ENCODE data around the gene TYW3.
"Not testable (repeated sequence)": the region's sequence is repeated elsewhere in the genome, so short reads cannot be mapped to it uniquely, and the experiment has no call there.

The TYW3 gene

DNA sequence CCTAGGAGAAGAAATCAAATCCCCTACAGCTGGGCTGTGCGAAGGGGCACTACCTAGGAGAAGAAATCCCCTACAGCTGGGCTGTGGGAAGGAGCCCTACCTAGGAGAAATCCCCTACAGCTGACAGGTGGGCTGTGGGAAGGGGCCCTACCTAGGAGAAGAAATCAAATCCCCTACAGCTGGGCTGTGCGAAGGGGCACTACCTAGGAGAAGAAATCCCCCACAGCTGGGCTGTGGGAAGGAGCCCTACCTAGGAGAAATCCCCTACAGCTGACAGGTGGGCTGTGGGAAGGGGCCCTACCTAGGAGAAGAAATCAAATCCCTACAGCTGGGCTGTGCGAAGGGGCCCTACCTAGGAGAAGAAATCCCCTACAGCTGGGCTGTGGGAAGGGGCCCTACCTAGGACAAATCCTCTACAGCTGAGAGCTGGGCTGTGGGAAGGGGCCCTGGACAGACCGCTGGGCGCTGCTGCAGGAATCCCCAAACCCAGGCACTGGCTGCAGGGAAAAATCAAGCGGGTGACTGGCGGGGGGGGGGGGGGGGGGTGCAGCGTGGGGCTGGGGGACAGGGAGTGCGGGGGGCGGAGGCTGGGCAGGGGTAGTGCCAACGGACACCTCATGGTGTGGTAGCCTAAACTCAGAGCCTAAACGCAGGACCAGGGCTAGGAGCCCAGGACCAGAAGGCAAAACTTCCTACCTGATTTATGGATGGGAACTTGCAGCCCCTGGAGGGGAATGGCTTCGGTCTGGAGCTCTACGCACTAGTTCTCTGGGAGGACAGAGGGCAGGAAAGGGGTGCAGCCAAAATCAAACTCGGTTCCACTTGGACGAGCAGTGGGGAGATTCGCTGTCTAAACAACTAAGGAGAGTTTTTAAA, 643 bp upstream of the TYW3 start:
- DNase-seq: not testable (repeated sequence)

DNA sequence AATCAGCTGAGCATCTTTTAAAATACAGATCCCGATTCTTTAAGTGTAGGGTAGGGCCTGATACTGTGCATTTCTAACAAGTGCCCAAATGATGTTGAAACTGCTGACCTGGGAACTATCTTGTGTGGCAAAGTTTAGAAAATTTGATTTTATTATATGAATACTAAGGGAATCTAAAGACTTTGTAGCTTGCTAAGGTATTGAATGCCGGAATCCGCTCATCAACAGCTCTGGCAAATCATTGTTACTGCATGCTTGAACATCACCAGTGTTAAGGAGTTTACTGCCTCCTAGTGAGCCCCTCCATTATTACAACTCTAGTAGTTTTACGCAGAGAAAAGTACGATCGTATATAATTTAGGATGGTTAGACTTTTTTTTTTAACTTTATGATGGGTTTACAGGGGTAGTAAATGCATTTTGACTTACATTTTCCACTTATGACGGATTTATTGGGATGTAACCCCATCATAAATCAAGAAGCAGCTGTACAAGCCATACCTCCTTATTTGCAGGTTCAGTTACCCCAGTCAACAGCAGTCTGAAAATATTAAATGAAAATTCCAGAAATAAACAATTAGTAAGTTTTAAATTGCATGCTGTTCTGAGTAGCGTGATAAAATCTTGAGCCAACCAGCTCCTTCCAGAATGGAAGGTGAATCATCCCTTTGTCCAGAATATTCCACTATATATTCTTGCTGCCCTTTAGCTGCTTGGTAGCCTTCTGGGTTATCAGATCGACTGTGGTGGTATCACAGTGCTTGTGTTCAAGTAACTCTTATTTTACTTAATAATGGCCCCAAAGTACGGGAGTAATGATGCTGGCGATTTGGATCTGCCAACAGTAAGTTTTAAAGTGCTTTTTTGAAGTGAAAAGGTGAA, 892 bp downstream of the TYW3 start:
- DNase-seq: peak; percentile 62

DNA sequence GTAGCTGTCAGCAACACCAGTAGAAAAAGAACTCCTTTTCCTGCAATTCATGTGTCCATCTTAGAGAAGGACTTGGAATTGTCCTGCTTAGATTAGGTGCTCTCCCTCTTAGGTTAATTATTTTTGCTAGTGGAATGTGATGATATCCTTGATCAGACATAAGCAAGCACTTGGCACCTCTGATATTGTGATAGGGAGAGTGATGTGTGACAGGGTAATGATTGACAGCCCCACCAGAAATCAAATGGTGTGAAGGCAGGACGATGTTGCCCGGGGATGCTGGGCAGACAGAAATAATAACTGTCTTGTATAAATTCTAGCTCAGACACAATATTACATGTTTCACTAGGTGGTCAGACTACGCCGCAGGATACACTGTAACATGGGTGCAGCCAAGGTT, 4.4 kb downstream of the TYW3 start:
- no peak for DNase-seq

DNA sequence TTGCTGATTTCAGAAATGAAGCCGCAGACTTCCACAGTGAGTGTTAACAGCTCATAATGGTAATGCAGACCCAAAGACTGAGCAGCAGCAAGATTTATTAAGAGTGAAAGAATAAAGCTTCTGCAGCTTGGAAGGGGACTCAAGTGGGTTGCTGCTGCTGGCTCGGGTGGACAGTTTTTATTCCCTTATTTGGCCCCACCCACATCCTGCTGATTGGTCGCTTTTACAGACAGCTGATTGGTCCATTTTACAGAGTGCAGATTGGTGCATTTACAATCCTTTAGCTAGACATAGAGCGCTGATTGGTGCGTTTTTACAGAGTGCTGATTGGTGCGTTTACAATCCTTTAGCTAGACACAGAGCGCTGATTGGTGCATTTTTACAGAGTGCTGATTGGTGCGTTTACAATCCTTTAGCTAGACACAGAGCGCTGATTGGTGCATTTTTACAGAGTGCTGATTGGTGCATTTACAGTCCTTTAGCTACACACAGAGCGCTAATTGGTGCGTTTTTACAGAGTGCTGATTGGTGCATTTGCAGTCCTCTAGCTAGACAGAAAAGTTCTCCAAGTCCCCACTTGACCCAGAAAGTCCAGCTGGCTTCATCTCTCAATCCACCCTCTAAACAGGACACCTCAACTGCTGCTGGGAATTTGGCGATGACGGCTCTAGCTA, 7.5 kb downstream of the TYW3 start:
- not testable (repeated sequence) for DNase-seq

DNA sequence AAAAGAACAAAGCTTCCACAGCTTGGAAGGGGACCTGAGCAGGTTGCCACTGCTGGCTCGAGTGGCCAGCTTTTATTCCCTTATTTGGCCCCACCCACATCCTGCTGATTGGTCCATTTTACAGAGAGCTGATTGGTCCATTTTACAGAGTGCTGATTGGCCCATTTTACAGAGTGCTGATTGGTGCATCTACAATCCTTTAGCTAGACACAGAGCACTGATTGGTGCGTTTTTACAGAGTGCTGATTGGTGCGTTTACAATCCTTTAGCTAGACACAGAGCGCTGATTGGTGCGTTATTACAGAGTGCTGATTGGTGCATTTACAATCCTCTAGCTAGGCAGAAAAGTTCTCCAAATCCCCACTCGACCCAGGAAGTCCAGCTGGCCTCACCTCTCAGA, 12.3 kb downstream of the TYW3 start:
- DNase-seq: not testable (repeated sequence)

DNA sequence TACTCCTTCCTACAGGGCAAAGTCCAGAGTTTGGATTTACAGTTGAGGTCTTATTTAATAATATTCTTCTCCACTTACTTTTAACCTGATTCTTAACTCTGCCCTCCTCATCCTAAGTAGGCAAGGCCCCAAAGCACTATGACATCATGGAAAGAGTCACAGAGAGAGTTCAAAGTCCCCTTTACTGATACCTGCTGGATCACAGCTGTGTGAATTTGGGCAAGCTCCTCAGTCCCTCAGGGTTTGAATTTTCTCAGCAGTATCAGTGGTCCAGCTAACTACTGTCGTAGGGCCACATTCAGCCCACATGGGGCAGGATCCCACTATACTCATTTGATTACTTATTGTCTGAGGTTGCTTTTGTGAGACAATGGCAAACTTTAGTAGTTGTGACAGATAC, 16.0 kb downstream of the TYW3 start:
- no peak for DNase-seq

DNA sequence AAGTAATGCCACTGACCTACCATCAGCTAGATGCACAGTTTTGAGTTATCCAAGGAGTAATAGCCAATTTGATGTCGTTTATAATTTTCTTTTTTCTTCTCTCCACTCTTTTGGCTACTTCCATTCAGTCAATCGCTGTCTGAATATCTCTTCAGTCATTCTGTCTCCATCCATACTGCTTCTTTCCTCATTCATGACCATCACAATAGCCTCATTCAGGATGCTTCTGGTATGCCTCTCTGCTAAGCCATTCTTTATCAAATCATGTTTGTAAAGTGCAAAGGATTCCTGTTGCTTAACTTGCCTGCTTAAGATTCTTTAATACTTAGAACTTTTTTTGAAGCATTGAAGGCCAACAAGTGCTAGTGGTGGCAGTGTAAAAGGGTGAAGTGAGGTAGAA, 20.2 kb downstream of the TYW3 start:
- no peak for DNase-seq

DNA sequence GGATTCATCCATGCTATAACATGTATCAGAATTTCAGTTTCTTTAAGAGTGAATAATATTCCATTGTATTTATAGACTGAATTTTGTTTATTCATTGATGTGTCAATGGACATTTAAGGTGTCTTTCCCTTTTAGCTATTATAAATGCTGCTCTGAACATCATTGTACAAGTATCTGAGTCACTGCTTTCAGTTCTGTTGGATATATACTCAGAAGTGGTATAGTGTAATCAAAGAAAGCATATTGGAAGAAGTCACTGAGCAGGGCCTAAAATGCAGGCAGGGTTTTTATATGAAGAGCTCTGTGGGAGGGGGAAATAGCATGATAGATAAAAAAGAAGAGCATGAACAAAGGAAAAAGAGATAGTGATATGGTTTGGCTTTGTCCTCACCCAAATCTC, 22.5 kb downstream of the TYW3 start:
- DNase-seq: no peak

DNA sequence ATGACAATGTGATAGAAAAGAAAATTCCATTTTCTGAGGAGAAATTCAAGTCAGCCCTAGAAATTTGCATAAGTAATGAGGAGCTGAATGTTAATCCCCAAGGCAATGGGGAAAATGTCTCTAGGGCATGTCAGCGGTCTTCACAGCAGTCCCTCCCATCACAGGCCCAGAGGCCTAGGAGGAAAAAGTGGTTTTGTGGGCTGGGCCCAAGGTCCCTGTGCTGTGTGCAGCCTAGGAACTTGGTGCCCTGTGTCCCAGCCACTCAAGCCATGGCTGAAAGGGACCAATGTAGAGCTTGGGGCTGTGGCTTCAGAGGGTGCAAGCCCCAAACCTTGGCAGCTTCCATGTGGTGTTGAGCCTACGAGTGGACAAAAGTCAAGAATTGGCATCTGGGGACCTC, 23.7 kb downstream of the TYW3 start:
- not testable (repeated sequence) for DNase-seq

DNA sequence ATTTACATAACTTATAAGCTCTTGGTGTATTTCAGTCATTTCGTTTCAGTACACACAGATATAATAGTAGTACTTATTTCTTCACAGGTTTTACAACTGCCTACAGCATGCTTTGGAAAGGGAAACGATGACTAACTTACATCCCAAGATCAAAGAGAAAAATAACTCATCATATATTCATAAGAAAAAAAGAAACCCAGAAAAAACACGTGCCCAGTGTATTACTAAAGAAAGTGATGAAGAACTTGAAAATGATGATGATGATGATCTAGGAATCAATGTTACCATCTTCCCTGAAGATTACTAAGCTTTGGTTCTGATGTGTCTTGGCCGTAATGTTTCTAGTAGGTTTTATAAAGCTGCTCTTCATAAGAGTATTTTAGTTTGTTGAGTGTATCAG, 30.9 kb downstream of the TYW3 start:
- DNase-seq: no peak

DNA sequence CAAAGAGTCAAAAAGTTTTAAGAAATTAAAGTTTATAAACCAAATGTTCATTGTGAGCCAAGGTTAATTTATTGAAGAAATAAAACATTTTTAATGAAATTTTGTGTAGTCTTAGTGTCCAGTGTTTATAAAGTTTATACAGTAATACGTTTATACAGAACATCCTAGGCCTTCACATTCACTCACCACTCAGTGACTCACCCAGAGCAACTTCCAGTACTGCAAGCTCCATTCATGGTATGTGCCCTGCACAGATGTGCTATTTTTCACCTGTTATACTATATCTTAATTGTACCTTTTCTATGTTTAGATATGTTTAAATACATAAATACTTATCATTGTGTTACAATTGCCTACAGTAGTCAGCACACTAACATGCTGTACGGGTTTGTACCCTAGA, 33.6 kb downstream of the TYW3 start:
- no peak for DNase-seq

DNA sequence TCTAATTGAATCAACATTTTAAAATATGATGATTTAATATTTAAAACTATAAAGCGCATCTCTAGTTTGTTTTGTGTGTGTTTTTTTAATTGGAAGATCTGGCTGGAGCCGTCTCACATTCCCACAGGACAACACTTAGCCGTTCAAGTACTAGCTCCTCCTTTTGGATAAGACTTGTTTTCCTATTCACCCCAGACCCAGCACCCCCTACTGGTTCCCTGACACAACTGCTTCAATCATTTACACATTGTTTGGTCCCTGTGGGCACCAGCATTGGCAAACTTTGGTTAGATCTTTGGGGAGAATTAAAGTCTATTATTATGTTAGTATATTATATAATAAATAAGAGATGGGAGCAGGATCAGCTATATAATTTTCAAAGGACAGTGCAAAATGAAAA, 34.5 kb downstream of the TYW3 start:
- peak; percentile 30 for DNase-seq

DNA sequence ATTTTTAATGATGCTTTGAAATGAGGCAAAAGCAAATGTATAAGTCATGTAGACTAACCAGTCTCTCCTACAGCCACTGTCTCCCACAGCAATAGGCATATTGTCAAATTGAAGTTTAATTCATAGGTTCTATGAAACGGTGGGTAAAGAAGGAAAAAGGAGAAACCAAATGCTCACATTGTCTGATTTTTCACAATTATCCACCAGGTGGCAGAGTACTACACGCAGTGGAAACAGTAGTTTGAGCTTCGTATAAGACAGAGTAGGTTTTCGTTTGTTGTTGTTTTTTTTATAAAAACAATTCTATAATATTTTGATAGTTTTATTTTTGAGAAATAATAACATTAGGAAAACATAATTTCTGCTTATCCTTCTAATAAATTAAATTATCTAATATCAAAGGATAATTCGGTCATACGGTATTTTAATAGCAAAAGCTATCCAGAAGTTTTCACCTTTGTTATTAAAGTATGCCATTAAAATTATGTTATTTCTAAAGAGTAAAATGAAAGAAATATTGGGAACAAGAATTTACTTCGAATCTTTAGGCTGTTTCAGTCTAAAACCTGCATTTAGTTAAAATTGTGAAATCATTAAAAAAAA, 39.1 kb downstream of the TYW3 start:
- peak; percentile 42 for DNase-seq

DNA sequence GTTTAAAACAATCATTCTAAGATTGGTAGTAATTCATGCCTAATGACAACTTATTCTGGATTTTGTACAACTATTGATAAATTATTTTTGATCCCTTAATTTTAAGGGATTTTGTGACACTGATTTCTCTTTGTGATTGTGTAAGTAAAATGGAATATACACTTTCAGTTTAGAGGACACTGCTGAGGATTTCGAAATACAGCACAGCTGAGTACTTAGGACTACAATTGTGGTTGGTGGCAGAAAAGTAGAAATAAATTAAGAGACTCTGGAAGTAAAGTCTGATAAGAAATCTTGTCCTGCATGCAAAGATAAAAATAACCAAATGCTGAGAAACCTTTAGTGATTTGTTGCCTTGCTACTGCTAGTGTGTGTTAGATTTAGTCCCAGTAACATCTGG, 40.0 kb downstream of the TYW3 start:
- DNase-seq: peak; percentile 39

DNA sequence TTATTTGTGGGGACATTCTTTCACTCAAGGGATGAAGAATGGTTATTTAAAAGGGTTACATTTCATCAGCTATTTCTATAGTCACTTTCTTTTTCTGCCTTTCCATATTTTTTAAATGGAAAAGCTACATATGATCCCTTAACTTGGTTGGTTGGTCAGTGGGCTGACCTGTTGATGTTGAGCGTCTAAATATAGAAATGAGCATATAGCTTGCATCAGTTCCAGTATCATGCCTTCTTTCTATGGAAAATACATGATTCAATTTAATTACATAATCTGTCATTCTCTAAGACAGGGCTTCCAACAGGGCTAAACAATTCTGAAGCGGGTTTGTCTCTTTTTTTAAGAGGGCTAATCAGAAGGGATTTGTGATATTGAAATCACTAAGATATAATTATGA, 40.6 kb downstream of the TYW3 start:
- no peak for DNase-seq

DNA sequence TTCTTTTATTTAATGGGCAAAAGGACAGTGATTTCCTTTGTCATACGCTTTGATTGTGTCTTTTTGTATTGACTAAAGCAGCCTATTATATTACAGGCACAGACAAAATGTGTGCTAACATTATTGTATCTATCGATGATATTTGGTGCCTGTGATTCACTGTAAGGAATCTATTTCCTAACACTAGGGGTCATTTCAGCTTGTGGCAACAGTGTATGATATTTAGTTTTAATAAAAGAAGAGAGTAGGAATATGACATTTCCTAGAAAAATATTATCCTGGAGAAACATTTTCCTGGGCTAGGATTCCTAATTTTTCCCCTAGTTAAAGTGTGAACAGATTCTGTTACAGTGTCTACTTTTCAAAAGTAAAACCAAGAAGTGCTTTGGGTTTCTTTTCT, 42.8 kb downstream of the TYW3 start:
- DNase-seq: peak; percentile 17

DNA sequence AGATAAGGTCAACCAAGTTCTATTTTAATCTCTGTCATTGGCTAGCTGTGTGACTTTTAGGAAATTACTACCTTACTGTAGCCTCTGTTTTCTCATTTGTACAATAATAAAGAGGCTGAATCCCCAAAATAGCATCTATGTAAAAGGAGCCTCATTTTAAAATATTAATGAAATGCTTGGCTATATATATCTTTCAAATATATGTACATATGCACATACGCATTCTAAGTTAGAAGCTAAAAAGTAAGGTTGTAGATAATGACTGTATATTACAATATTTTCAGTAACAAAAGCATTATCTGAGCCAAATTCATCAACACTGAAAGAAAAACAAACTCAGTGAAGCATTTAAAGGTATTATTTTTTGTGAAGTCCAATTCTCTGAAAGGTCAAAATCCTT, 44.6 kb downstream of the TYW3 start:
- DNase-seq: no peak

DNA sequence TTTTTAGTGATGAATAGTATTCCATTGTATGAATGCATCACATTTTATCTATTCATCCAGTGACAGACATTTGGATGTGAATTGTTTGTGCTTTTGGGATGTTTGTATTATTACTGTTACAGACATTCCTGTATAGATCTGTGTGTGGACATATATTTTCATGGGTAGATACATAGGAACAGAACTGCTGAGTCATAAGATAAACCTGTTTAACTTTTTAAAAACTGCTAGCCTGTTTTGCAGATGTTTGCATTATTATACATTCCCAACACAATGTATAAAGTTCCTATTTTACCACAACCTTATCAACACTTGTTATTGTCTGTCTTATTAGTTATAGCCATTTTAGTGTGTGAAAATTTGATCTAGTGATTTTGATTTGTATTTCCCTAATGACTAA, 46.8 kb downstream of the TYW3 start:
- DNase-seq: no peak

DNA sequence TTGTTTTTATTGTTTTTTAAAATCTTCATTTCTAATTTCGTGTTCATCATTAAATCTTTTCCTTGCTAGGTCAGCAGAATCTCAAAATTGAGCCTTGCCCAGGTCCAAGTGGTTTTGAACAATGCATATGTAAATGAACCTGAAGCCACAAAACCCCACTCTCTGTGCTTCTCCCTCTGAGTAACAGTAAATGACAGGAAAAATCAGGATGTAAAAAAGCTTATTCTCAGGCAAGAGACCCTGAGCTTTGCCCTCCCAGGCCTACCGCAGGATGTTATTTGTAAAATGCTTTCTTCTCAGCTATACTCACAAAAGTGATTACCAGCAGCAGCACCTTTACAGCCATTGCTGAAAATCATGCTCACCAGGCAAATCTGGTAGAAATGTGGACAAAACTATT, 47.6 kb downstream of the TYW3 start:
- DNase-seq: no peak

DNA sequence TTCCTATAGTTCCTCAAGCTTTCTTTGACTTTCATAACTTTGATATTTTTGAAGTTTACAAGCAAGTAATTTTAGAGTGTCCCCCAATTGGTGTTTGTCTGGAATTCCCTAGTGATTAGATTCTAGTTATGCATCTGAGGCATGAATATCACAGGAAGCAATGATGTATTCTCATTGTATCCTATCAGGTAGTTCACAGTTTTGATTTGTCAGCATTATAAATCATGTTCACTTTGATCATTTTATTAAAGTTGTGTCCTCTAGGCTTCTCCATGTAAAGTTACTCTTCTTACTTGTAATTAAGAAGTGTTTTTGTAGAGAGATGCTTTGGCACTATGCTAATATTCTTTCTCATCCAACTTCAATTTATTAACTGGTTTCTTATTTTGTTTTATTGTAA, 53.0 kb downstream of the TYW3 start:
- no peak for DNase-seq

DNA sequence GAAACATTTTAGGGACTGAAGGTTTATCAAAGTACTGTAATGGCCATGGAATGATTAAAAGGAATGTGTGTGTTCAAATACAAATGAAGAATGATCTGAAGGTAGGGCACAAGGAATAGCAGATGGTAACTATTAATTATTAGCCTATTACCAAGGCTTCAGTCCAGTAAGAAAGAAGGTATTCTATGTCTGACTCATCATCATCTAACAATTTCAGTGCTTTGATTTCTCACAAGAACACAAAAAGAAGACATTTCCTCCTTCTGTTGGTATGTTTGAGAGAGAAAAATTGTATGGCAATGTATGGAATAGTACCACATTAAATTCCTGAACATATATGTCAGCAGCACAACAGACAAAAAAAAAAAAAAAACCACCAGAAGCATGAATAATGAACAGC, 57.5 kb downstream of the TYW3 start:
- DNase-seq: peak; percentile 27

DNA sequence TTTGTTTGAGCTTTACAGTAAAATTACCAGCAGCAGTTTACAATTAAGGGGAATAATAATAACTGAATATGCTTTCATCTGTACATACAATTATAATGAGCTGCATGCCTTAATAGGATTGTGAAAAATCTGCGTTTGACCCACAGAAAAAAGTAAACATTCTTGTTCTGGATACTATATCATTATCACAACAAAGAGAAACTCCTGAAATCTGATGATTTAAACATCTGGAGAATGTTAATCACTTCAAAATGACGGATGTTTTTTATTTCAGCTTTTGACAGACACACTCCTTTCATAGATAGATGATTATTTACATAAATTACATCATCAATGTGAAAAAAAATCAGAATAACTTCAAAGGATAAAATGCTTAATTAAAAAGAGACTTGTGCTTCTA, 58.5 kb downstream of the TYW3 start:
- DNase-seq: no peak

DNA sequence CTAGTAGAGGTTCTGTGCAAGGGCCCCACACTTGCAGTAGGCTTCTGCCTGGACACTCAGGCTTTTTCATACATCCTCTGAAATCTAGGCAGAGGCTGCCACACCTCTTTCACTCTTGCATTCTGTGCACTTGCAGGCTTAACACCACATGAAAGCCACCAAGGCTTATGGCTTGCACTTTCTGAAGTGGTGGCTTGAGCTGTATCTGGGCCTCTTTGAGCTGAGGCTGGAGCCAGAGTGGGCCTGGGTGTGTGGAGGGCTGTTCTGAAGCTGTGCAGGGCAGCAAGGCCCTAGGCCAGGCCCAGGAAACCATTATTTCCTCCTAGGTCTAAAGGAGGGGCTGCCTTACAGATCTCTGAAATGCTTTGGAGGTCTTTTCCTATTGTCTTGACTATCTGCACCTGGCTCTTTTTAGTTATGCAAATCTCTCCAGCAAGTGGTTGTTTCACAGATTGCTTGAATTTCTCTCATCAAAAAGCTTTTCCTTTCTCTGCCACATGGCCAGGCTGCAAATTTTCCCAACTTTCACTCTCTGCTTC, 66.2 kb downstream of the TYW3 start:
- DNase-seq: no peak

Data from HCEC 1CT (cell line).